LNCaP clone FGC (cell line): ENCODE results near the gene ATP2B1.

Experiments
- DNase-seq: peaks from one replicate; pipeline ENCODE4 v3.0.0-alpha.2; 2011; ENCODE audit warnings: low read depth
- H3K4me3 ChIP-seq: 2 replicates; pipeline ENCODE4 v1.5.1; 2011; ENCODE audit warnings: mild to moderate bottlenecking, low read depth, low read length, control low read depth
- CTCF ChIP-seq: IDR thresholded peaks from 2 replicates; pipeline ENCODE4 v1.5.1; 2012; ENCODE audit warnings: mild to moderate bottlenecking; ENCODE audit not compliant: control insufficient read depth, insufficient read depth; ENCODE audit errors: extremely low read depth

Gene ATP2B1

GRCh38 chr12:89661706-89662330 is 46.8 kb downstream of the ATP2B1 start:
- TF ChIP-seq CTCF = no peak
- no peak for DNase-seq
- H3K4me3 ChIP-seq = no peak overlapping the region

GRCh38 chr12:89657739-89658138 is 50.9 kb downstream of the ATP2B1 start:
- no peak overlapping the region for H3K4me3 ChIP-seq
- no peak for TF ChIP-seq CTCF
- DNase-seq = no peak

- no peak for TF ChIP-seq CTCF
- DNase-seq = no peak
- no peak overlapping the region for H3K4me3 ChIP-seq
These were observed 51.6 kb downstream of the ATP2B1 start for GRCh38 chr12:89657066-89657465.

GRCh38 chr12:89655841-89656240 is 52.8 kb downstream of the ATP2B1 start:
- no peak for DNase-seq
- TF ChIP-seq CTCF = no peak
- no peak overlapping the region for H3K4me3 ChIP-seq

- TF ChIP-seq CTCF = no peak
- no peak overlapping the region for H3K4me3 ChIP-seq
- DNase-seq = no peak
These were observed 57.4 kb downstream of the ATP2B1 start for GRCh38 chr12:89651192-89651591.

GRCh38 chr12:89650239-89650638 is 58.4 kb downstream of the ATP2B1 start:
- DNase-seq = no peak
- H3K4me3 ChIP-seq = no peak overlapping the region
- no peak for TF ChIP-seq CTCF

- no peak overlapping the region for H3K4me3 ChIP-seq
- no peak for TF ChIP-seq CTCF
- no peak for DNase-seq
These were observed 58.8 kb downstream of the ATP2B1 start for GRCh38 chr12:89649820-89650219.
